GM13977 (cell line): Measurements from ENCODE around the gene NELFA.
A peak's percentile ranks its signal among the peaks of the same experiment; 100 is the strongest.

Source experiments
- DNase-seq: peaks from one replicate; pipeline ENCODE4 v3.0.0; 2012; ENCODE audit warnings: low spot score
- in situ Hi-C: fragments of 300-500 bp; cut with MboI; formaldehyde crosslinking; loops from one replicate; pipeline ENCODE4 v1.12.0; 2022; ENCODE audit warnings: low sequenced_read_pairs, low pct_unique_long_range_greater_than_20kb, mixed read lengths, inconsistent platforms; ENCODE audit not compliant: unreplicated experiment
- TF ChIP-seq, protein P1 (sequence below): IDR thresholded peaks from 2 replicates; pipeline ENCODE4 v1.5.1; 2012; ENCODE audit warnings: mild to moderate bottlenecking, control low read depth; ENCODE audit not compliant: insufficient read depth; ENCODE audit errors: extremely low read depth, missing control alignments

The NELFA gene

DNA sequence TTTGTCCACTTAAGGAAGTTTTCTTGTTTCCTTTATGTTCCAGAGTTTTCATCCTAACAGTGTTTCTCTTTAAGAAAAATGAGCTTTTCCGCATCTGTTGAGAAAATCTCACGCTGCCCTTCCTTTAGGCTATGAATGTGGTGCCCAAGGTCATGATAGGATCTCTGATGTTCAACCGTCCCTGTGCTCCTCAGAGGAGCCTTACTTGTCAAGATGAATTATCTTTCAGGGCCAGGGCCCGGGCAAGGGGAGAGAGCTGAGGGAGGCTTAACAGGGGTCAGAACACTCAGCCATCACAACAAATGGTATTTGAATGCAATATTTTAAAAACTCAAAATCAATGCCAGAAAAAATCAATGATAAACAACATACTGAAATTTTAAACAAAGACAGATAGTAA is 6.2 kb upstream of the NELFA start:
- no peak for DNase-seq
- TF ChIP-seq, protein P1, sequence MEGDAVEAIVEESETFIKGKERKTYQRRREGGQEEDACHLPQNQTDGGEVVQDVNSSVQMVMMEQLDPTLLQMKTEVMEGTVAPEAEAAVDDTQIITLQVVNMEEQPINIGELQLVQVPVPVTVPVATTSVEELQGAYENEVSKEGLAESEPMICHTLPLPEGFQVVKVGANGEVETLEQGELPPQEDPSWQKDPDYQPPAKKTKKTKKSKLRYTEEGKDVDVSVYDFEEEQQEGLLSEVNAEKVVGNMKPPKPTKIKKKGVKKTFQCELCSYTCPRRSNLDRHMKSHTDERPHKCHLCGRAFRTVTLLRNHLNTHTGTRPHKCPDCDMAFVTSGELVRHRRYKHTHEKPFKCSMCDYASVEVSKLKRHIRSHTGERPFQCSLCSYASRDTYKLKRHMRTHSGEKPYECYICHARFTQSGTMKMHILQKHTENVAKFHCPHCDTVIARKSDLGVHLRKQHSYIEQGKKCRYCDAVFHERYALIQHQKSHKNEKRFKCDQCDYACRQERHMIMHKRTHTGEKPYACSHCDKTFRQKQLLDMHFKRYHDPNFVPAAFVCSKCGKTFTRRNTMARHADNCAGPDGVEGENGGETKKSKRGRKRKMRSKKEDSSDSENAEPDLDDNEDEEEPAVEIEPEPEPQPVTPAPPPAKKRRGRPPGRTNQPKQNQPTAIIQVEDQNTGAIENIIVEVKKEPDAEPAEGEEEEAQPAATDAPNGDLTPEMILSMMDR: no peak
- in situ Hi-C loops: no loop called here

DNA sequence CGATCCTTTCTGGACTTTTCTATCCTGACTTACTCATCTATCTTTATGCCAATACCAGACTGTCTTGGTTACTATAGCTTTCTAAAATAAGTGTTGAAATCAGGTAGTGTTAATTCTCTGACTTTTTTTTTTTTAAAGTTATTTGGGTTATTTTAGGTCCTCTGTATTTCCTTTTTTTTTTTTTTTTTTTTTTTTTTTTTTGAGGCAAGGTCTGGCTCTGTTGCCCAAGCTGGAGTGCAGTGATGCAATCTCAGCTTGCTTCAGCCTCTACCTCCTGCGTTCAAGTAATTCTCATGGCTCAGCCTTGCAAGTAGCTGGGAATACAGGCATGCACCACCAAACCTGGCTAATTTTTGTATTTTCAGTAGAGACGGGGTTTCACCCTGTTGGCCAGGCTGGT is 2.8 kb upstream of the NELFA start:
- TF ChIP-seq, protein P1: no peak
- DNase-seq: no peak
- in situ Hi-C loops: no loop called here

DNA sequence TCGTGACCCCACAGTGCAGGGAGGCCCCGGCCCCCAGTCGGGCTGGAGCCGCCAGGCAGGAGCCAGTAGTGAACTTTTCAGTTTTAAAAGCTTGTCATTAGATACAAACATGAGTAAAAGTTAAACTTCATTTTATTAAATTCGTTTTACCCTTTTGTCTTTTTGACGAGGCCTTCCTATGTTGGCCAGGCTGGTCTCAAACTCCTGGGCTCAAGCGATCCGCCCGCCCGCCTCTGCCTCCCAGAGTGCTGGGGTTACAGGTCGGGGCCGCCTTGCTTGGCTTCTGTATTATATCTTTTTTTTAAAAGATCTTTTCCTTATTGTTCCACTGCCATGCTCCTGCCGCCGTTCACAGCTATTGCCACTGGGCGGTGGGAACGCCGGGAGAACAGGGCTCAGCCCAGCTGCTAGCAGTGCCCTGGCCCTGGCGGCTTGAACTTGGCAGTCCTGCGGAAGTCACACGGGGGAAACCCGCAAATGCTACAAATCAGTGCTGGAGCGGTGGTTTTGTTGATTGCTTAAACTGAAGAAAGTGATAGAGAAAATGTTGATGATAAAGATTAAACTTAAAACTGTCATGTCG is 968 bp upstream of the NELFA start:
- TF ChIP-seq, protein P1: no peak
- DNase-seq: peak; percentile 69
- in situ Hi-C loops: no loop called here

DNA sequence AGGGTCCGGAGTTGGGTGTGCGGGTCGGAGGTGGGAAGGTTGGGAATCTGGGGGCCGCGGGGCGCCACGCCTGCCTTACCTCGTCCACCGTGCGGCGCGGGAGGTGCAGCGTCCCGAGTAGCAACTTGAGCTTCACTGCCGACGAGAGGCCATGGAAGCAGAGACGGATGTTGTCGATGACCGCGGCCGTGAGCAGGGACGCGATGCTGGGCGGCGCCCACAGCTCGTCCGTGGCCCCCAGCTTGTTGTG is 178 bp downstream of the NELFA start:
- TF ChIP-seq, protein P1: no peak
- no peak for DNase-seq
- in situ Hi-C loops: no loop called here

DNA sequence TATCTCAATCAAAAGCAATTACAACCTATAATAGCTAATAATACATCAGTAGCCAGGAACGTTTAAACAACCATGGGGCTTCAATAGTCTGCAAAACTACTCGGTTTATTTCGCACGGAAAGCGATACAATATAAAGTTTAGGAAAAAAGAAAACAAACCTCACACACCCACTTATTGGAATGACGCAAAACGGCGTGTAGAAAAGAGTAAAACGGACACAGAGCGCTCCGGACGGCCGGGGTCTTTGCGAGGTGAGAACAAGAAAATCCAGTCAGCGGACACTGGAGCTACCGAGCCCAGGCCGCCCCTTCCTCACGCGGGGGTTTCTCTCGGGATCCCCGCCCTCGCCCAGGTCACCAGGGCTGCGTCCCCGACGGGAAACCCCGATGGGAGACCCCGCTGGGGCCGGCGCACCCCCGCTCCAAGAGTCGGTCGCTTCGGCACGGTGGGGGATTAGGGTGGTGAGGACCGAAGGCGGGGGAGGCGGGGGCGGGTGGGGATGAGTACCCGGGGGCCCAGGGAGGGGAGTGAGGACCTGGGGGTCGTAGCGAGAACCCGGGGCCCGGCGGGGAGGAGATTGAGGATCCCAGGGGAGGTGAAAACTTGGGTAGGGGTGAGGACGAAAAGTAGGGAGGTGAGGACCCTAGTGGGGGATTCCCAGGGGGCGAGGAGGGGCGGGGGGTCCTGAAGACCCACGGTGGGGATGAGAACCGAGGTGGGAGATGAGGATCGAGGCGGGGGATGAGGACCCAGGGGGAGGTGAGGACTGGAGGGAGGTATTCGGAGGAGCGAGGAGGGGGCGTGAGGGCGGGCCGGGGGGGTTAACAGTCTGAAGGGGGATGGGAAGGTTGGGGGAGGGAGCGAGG is 737 bp downstream of the NELFA start:
- TF ChIP-seq, protein P1: no peak
- peak; percentile 40 for DNase-seq
- in situ Hi-C loops: no loop called here

DNA sequence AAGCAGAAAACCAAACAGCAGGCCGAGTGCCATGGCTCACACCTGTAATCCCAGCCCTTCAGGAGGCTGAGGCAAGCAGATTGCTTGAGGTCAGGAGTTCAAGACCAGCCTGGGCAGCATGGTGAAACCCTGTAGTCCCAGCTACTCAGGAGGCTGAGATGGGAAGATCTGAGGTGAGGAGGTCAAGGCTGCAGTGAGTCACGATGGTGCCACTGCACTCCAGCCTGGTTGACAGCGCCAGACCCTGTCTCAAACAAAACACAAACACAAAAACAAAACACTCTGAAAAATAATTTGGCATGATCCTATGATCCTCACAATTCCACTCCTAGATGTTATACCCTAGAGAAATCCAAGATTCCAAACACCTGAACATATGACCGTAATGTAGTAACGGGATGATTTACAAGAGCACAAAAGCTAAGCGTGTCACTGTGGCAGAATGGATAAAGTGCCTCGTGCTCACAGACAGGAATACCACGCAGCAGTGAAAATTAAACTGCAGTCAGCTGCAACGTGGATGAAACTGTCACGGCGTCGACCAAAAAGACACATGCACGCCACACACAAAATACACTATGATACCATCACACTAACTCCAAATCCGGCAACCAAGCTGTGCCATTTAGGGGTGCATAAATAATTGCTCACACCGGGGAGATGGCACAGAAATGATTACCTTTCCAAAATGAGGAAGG is 1.7 kb downstream of the NELFA start:
- TF ChIP-seq, protein P1: no peak
- DNase-seq: no peak
- in situ Hi-C loops: no loop called here
